Lower leg skin (tissue), 4 donors: ENCODE results near the gene CYTH2. TPM values are rescaled to one million over a fixed set of nuclear protein-coding genes. Genes with fewer than 3 reads are reported as not detected.
A peak's percentile ranks its signal among the peaks of the same experiment; 100 is the strongest.

Experiments used
- DNase-seq, 2 donors: peaks; one replicate each; pipeline ENCODE4 v3.0.0-alpha.2; 2019; ENCODE audit warnings: low spot score in 2 of 2
- H3K4me3 ChIP-seq: fragments of 200-600 bp; sonication (generic); 2 replicates; pipeline ENCODE4 v1.5.1; 2017; ENCODE audit warnings: mild to moderate bottlenecking, low read depth; ENCODE audit not compliant: poor library complexity, severe bottlenecking
- CTCF ChIP-seq, 3 donors: fragments of 450-650 bp; IDR thresholded peaks; one replicate each; pipeline ENCODE4 v1.5.1; 2016; ENCODE audit warnings: antibody characterized with exemption in 3 of 3, mild to moderate bottlenecking in 3 of 3, moderate library complexity in 2 of 3
- POLR2A ChIP-seq, 2 donors: fragments of 450-650 bp; IDR thresholded peaks; one replicate each; pipeline ENCODE4 v1.6.1; 2016 to 2017; ENCODE audit warnings: antibody characterized with exemption in 2 of 2, mild to moderate bottlenecking in 1 of 2, moderate library complexity in 1 of 2
- WGBS, 2 donors: methylation state at CpG; one replicate each; pipeline ENCODE4 v1.1.5; 2018; 5-methylcytosine and 5-hydroxymethylcytosine counted together
- intact Hi-C: fragments of 100-400 bp; cut with DNase I; formaldehyde crosslinking; loops from one replicate; pipeline ENCODE4 v1.15.0; 2023; ENCODE audit warnings: low total_unique reads
- total RNA-seq, 4 donors: library from RNA; depleted of rRNA; stranded (reverse); fragments of >200 nt; gene quantifications; one replicate each; pipeline ENCODE4 v1.1.0, GENCODE V29; 2016

Gene CYTH2
- total RNA-seq, 4 donors from 2014 or later, result 67.7 to 162 (median 78.2) TPM

DNA sequence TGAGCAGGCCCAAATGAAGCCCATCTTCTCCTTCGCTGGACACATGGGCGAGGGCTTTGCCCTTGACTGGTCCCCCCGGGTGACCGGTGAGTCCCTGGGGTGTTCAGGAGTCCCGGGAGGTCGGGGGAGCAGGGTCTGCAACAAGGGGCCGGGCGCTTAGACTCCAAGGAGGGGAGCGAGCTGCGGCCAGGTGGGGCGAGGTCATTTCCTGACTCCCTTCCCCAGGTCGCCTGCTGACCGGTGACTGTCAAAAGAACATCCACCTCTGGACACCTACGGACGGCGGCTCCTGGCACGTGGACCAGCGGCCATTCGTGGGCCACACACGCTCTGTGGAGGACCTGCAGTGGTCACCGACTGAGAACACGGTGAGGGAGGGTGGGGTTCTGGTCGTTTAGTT, 18.7 kb upstream of the CYTH2 start:
- no peak for TF ChIP-seq POLR2A (IDR thresholded peaks at IDR 0.05)
- no peak for TF ChIP-seq CTCF (IDR thresholded peaks at IDR 0.05)
- intact Hi-C loops, result no loop called here
- no peak overlapping the region for H3K4me3 ChIP-seq
- WGBS, 2 donors, result 92 to 93% methylated on average over 23 of the region's 23 CpGs
- DNase-seq, result no peak

DNA sequence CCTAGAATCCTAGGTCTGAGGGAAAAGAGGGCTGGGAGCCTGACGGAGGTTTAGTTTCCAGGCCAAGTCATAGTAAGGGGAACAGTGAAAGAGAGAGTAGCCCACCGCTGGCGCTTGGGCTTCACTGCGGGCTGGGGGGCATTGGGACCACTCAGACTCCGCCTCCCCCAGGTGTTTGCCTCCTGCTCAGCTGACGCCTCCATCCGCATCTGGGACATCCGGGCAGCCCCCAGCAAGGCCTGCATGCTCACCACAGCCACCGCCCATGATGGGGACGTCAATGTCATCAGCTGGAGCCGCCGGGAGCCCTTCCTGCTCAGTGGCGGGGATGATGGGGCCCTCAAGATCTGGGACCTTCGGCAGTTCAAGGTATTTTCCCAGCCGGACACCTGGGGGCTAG, 18.3 kb upstream of the CYTH2 start:
- no peak for DNase-seq
- WGBS, 2 donors, result 93 to 95% methylated on average over 13 to 15 of the region's 15 CpGs
- TF ChIP-seq POLR2A (IDR thresholded peaks at IDR 0.05), result no peak
- no peak for TF ChIP-seq CTCF (IDR thresholded peaks at IDR 0.05)
- intact Hi-C loops, result no loop called here
- H3K4me3 ChIP-seq, result no peak overlapping the region

DNA sequence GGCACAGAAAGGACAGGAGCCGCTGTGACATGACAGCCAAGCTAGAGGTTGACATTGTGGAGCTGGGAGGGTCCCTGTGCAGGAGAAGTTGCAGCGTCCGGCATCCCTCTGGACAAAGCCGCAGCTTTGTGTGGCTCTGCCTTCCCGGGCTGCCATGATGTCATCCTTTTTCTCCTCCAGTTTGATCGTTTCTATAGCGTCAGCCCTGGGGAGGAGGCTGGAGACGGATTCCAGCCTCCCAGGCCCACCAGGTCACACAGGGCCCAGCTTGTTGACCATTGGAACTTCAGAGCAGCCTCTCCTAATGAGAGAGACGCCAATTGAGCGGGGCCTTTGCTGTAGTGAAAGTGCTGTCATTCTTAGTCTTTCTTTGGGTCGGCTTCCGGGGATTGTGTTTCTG, 17.5 kb upstream of the CYTH2 start:
- H3K4me3 ChIP-seq, result no peak overlapping the region
- intact Hi-C loops, result no loop called here
- 88 to 89% methylated on average over 12 of the region's 12 CpGs for WGBS, 2 donors
- TF ChIP-seq CTCF (IDR thresholded peaks at IDR 0.05) (no peak), POLR2A (IDR thresholded peaks at IDR 0.05) (no peak)
- no peak for DNase-seq

- H3K4me3 ChIP-seq, result no peak overlapping the region
- intact Hi-C loops, result no loop called here
- peak in 1 of 2 donors; percentile 80 for DNase-seq
- TF ChIP-seq CTCF (IDR thresholded peaks at IDR 0.05) (no peak), POLR2A (IDR thresholded peaks at IDR 0.05) (no peak)
- 91% methylated on average over 26 to 33 of the region's 33 CpGs for WGBS, 2 donors
Observed at GRCh38 chr19:48452289-48453190, 16.6 kb upstream of the CYTH2 start.

DNA sequence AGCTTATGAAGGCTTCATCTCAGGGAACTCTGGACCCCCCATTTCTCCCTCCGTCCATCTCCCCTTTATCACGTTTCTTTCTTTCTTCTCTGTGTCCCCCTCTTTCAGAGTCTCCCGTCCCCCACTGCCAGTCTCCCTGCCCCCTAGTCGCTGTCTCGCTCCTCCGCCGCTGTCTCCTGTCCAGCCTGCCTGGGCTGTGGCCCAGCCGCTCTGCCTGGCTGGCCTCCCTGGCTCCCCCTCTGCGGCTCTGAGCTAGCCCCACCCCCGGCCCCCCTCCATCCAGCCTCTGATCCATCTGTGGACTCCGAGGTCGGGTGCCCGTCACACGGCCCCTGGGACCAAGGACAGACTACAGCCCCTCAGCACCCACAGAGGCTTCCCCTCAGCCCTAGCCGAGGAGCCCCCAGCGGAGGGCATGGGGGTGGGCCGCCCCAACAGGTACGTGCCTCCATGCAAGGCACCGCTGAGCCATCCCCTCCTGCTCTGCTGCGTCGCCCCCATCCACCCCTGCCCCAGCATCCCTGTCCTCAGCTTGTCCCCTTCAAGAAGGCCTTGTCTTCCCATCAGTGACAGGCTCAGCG, 14.9 kb upstream of the CYTH2 start:
- intact Hi-C loops, result no loop called here
- H3K4me3 ChIP-seq, result no peak overlapping the region
- 91 to 94% methylated on average over 22 of the region's 22 CpGs for WGBS, 2 donors
- TF ChIP-seq POLR2A (IDR thresholded peaks at IDR 0.05), result no peak
- TF ChIP-seq CTCF (IDR thresholded peaks at IDR 0.05), result no peak
- DNase-seq, result no peak
